Lower leg skin (tissue), 4 donors: ENCODE results near the gene SPATA13. TPM values are rescaled to one million over a fixed set of nuclear protein-coding genes. Genes with fewer than 3 reads are reported as not detected.
"Not testable (repeated sequence)": the region's sequence is repeated elsewhere in the genome, so short reads cannot be mapped to it uniquely, and the experiment has no call there.

ENCODE experiments used
- DNase-seq, 2 donors: peaks; one replicate each; pipeline ENCODE4 v3.0.0-alpha.2; 2019; ENCODE audit warnings: low spot score in 2 of 2
- H3K4me3 ChIP-seq: fragments of 200-600 bp; sonication (generic); 2 replicates; pipeline ENCODE4 v1.5.1; 2017; ENCODE audit warnings: mild to moderate bottlenecking, low read depth; ENCODE audit not compliant: poor library complexity, severe bottlenecking
- POLR2A ChIP-seq, 2 donors: fragments of 450-650 bp; IDR thresholded peaks; one replicate each; pipeline ENCODE4 v1.6.1; 2016 to 2017; ENCODE audit warnings: antibody characterized with exemption in 2 of 2, mild to moderate bottlenecking in 1 of 2, moderate library complexity in 1 of 2
- WGBS, 2 donors: methylation state at CpG; one replicate each; pipeline ENCODE4 v1.1.5; 2018; 5-methylcytosine and 5-hydroxymethylcytosine counted together
- intact Hi-C: fragments of 100-400 bp; cut with DNase I; formaldehyde crosslinking; loops from one replicate; pipeline ENCODE4 v1.15.0; 2023; ENCODE audit warnings: low total_unique reads
- total RNA-seq, 4 donors: library from RNA; depleted of rRNA; stranded (reverse); fragments of >200 nt; gene quantifications; one replicate each; pipeline ENCODE4 v1.1.0, GENCODE V29; 2016
- TF ChIP-seq, protein P1 (sequence below), 3 donors: fragments of 450-650 bp; IDR thresholded peaks; one replicate each; pipeline ENCODE4 v1.5.1; 2016; ENCODE audit warnings: antibody characterized with exemption in 3 of 3, mild to moderate bottlenecking in 3 of 3, moderate library complexity in 2 of 3

The SPATA13 gene
- total RNA-seq, 4 donors from 2014 or later: 30.6 to 78.3 (median 46.2) TPM

DNA sequence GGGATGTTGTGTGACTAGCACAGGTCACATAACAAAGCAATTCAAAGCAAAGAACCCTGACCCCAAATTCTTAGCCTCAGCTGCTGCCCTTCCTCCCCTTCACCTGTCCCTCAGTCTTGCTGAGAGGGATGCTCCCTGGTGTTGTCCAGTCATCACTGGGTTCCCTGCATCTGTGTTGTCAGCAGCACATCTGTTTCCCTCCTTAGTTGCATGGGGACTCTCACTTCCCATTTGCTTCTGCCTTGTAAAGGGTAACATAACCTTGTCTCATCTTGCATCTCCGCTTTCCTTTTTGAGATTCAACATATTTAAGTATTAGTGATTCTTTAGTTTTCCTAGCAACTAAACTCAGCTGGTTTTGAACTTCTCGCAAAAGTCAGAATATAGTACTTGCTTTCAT, 54.0 kb downstream of the SPATA13 start:
- WGBS, 2 donors: 88 to 91% methylated on average over 2 of the region's 2 CpGs
- no peak overlapping the region for H3K4me3 ChIP-seq
- intact Hi-C loops: loop anchor here (10.0 kb wide), 1 partner anchor 160 kb away; no protein-coding TSS in a partner anchor
- no peak for TF ChIP-seq POLR2A (IDR thresholded peaks at IDR 0.05)
- TF ChIP-seq, protein P1, sequence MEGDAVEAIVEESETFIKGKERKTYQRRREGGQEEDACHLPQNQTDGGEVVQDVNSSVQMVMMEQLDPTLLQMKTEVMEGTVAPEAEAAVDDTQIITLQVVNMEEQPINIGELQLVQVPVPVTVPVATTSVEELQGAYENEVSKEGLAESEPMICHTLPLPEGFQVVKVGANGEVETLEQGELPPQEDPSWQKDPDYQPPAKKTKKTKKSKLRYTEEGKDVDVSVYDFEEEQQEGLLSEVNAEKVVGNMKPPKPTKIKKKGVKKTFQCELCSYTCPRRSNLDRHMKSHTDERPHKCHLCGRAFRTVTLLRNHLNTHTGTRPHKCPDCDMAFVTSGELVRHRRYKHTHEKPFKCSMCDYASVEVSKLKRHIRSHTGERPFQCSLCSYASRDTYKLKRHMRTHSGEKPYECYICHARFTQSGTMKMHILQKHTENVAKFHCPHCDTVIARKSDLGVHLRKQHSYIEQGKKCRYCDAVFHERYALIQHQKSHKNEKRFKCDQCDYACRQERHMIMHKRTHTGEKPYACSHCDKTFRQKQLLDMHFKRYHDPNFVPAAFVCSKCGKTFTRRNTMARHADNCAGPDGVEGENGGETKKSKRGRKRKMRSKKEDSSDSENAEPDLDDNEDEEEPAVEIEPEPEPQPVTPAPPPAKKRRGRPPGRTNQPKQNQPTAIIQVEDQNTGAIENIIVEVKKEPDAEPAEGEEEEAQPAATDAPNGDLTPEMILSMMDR (IDR thresholded peaks at IDR 0.05): no peak
- no peak for DNase-seq

GRCh38 chr13:24215126-24215525, 54.6 kb downstream of the SPATA13 start:
- intact Hi-C loops: loop anchor here (10.0 kb wide), 1 partner anchor 160 kb away; no protein-coding TSS in a partner anchor
- H3K4me3 ChIP-seq: no peak overlapping the region
- TF ChIP-seq, protein P1 (IDR thresholded peaks at IDR 0.05): no peak
- TF ChIP-seq POLR2A (IDR thresholded peaks at IDR 0.05): no peak
- no peak for DNase-seq
- WGBS, 2 donors: 55 to 56% methylated on average over 1 of the region's 1 CpG

DNA sequence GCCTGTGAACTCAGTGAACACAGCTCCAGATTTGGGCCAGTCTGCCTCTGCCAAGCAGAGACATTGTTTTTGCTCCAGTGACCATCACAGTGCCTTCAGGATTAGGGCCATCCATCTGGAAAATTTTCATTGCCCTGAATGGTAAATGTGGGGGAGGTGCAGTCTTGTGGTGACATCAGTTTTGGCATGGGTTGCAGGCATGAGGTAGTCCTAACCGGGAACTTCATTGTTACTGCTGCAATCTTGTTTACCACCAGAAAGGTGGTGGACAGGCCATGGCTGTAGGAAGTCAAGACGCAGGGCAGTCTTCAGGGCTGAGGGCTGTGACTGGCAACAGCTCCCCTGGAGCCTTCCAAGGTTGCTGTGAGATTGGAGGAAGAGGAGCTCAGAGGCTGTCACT, 55.2 kb downstream of the SPATA13 start:
- intact Hi-C loops: loop anchor here (10.0 kb wide), 1 partner anchor 161 kb away; no protein-coding TSS in a partner anchor
- TF ChIP-seq POLR2A (IDR thresholded peaks at IDR 0.05): no peak
- TF ChIP-seq, protein P1 (IDR thresholded peaks at IDR 0.05): no peak
- DNase-seq: no peak
- 40 to 43% methylated on average over 2 of the region's 2 CpGs for WGBS, 2 donors
- no peak overlapping the region for H3K4me3 ChIP-seq

- intact Hi-C loops: loop anchor here (10.0 kb wide), 1 partner anchor 161 kb away; no protein-coding TSS in a partner anchor
- no peak for TF ChIP-seq POLR2A (IDR thresholded peaks at IDR 0.05)
- TF ChIP-seq, protein P1 (IDR thresholded peaks at IDR 0.05): no peak
- DNase-seq: no peak
- WGBS, 2 donors: 84 to 87% methylated on average over 4 of the region's 4 CpGs
- H3K4me3 ChIP-seq: no peak overlapping the region
These were observed 55.7 kb downstream of the SPATA13 start for GRCh38 chr13:24216176-24216575.

DNA sequence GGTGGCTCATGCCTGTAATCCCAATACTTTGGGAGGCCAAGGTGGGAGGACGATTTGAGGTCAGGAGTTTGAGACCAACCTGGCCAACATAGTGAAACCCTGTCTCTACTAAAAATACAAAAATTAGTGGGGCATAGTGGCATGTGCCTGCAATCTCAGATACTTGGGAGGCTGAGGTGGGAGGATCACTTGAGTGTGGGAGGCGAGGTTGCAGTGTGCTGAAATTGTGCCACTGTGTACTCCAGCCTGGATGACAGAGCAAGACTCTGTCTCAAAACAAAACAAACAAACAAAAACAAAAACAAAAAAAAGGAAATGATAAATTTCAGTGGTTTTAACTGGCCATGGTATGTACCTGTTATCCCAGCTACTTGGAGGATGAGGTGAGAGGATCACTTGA, 56.3 kb downstream of the SPATA13 start:
- intact Hi-C loops: loop anchor here (10.0 kb wide), 1 partner anchor 162 kb away; no protein-coding TSS in a partner anchor
- not testable (repeated sequence) for H3K4me3 ChIP-seq, DNase-seq
- WGBS, 2 donors: 71 to 83% methylated on average over 2 of the region's 2 CpGs

- DNase-seq: no peak
- H3K4me3 ChIP-seq: no peak overlapping the region
- intact Hi-C loops: loop anchor here (10.0 kb wide), 1 partner anchor 163 kb away; no protein-coding TSS in a partner anchor
- TF ChIP-seq POLR2A (IDR thresholded peaks at IDR 0.05): no peak
- TF ChIP-seq, protein P1 (IDR thresholded peaks at IDR 0.05): no peak
- WGBS, 2 donors: 49 to 65% methylated on average over 6 of the region's 6 CpGs
These were observed 57.2 kb downstream of the SPATA13 start for GRCh38 chr13:24217601-24218281.
